SJSA1 (cell line): ENCODE measurements around the gene SLTM. TPM values are rescaled to one million over a fixed set of nuclear protein-coding genes. Genes with fewer than 3 reads are reported as not detected.
"Not testable (repeated sequence)": the region's sequence is repeated elsewhere in the genome, so short reads cannot be mapped to it uniquely, and the experiment has no call there.

Experiments
- DNase-seq, 2 experiments: peaks; one replicate each; pipeline ENCODE4 v3.0.0-alpha.2; 2015 to 2020; ENCODE audit warnings: low spot score in 2 of 2, low read depth in 1 of 2
- H3K27ac ChIP-seq: fragments of 250-450 bp; sonication (Bioruptor Pico); 2 replicates; pipeline ENCODE4 v1.5.1; 2020; ENCODE audit warnings: mild to moderate bottlenecking, moderate library complexity
- H3K27me3 ChIP-seq: fragments of 250-450 bp; sonication (Bioruptor Pico); replicated peaks from 2 replicates; pipeline ENCODE4 v1.5.1; 2020; ENCODE audit warnings: mild to moderate bottlenecking, moderate library complexity
- H3K36me3 ChIP-seq: fragments of 250-450 bp; sonication (Bioruptor Pico); 2 replicates; pipeline ENCODE4 v1.5.1; 2020; ENCODE audit warnings: mild to moderate bottlenecking
- H3K4me1 ChIP-seq: fragments of 250-450 bp; sonication (Bioruptor Pico); replicated peaks from 2 replicates; pipeline ENCODE4 v1.6.1; 2021; ENCODE audit warnings: mild to moderate bottlenecking
- H3K4me3 ChIP-seq: fragments of 250-450 bp; sonication (Bioruptor Pico); 2 replicates; pipeline ENCODE4 v1.5.1; 2020; ENCODE audit warnings: mild to moderate bottlenecking
- H3K9me3 ChIP-seq: fragments of 250-450 bp; sonication (Bioruptor Pico); replicated peaks from 2 replicates; pipeline ENCODE4 v1.5.1; 2020; ENCODE audit warnings: mild to moderate bottlenecking
- total RNA-seq: library from RNA; depleted of rRNA; stranded (reverse); fragments of >200 nt; shearing (Covaris generic); gene quantifications from 2 replicates; pipeline ENCODE4 v1.2.3, GENCODE V29; 2014

SLTM gene
- total RNA-seq, 1 experiment from 2014 or later: 71.9 TPM

DNA sequence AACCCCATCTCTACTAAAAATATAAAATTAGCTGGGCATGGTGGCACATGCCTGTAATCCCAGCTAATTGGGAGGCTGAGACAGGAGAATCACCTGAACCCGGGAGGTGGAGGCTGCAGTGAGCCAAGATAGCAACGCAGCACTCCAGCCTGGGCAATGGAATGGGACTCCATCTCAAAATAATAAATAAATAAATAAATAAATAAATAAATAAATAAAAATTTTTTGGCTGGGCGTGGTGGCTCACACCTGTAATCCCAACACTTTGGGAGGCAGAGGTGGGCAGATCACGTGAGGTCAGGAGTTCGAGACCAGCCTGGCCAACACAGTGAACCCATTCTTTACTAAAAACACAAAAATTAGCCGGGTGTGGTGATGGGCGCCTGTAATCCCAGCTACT, 13.0 kb downstream of the SLTM start:
- not testable (repeated sequence) for H3K27ac ChIP-seq, H3K9me3 ChIP-seq, H3K4me3 ChIP-seq, H3K27me3 ChIP-seq, DNase-seq, H3K4me1 ChIP-seq
- peaks cover 47% of the 10 kb centered on the region for H3K36me3 ChIP-seq

DNA sequence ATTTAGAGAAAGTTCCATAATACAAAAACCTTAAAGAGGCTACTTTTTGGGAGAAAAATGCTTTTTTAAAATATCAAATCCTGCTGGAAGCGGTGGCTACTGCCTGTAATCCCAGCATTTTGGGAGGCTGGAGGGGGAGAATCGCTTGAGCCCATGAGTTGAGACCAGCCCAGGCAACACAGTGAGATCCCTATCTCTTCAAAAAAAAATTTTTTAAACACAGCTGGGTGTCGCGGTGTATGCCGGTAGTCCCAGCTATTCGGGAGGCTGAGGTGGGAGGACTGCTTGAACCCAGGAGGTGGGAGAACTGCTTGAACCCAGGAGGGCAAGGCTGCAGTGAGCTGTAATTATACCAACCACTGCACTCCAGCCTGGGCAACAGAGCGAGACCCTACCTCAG, 14.2 kb downstream of the SLTM start:
- H3K4me3 ChIP-seq: no peak overlapping the region
- peaks cover 53% of the 10 kb centered on the region for H3K36me3 ChIP-seq
- DNase-seq: no peak
- H3K27ac ChIP-seq: no peak overlapping the region
- no peaks in the 10 kb centered on the region for H3K27me3 ChIP-seq
- no peaks in the 10 kb centered on the region for H3K4me1 ChIP-seq
- H3K9me3 ChIP-seq: no peaks in the 10 kb centered on the region

DNA sequence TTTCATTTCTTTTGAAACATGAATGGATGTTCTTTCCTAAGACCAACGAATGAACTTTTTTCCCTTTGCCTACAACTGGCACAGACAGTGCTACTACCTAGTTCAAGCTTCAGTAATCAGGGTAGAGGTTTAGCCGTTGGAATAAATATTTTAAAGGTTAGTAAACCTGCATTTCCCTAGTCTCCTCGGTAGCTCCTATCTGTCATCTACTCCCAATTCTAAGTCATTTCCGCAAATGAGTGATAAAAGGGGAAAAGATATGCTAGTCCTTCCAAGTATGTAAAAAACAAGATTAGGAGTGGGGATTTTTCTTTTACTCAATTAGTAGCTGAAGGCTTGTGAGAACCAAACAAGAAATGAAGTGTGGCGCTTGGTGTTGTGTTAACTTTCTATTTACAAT, 15.2 kb downstream of the SLTM start:
- Histone ChIP-seq H3K36me3 (peaks cover 60% of the 10 kb centered on the region), H3K27me3 (no peaks in the 10 kb centered on the region), H3K9me3 (no peaks in the 10 kb centered on the region), H3K4me1 (no peaks in the 10 kb centered on the region), H3K4me3 (no peak overlapping the region), H3K27ac (no peak overlapping the region)
- DNase-seq: no peak

DNA sequence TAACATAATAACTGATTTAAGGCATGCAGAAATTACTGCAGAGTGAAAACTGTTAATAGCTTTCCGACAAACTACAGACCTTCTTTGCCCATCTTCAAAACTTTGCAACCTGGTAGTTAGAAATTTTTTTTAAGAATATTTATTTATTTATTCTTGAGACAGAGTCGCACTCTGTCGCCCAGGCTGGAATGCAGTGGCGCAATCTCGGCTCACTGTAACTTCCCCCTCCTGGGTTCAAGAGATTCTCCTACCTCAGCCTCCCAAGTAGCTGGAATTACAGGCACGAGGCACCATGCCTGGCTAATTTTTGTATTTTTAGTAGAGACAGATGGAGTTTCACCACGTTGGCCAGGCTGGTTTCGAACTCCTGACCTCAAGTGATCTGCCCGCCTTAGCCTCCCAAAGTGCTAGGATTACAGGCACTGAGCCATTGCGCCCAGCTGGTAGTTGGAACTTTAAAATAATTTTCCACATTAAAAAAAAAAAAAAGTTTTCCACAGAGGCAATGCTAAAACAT, 15.8 kb downstream of the SLTM start:
- not testable (repeated sequence) for H3K27me3 ChIP-seq, H3K4me3 ChIP-seq, DNase-seq, H3K4me1 ChIP-seq, H3K9me3 ChIP-seq, H3K27ac ChIP-seq
- peaks cover 61% of the 10 kb centered on the region for H3K36me3 ChIP-seq

DNA sequence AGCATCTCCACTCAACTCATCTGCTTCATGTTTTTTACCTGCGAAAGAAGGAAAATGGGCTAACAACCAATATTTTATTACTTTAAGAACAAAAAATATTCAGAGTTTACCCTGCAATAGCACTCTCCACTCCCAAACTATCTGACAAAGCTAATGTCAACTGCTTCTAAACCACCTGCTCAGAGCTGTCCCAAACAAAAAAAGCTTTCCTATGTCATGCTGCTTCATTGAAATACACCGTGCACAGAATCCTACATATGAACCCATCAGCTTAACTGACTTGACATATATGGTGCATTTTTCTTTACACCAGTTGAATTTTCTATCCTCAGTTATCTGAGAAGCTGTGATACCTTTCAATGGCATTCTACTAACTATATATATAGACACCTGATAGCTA, 16.5 kb downstream of the SLTM start:
- H3K27me3 ChIP-seq: no peaks in the 10 kb centered on the region
- H3K4me3 ChIP-seq: no peak overlapping the region
- no peak for DNase-seq
- H3K9me3 ChIP-seq: no peaks in the 10 kb centered on the region
- H3K27ac ChIP-seq: no peak overlapping the region
- H3K36me3 ChIP-seq: peaks cover 66% of the 10 kb centered on the region
- no peaks in the 10 kb centered on the region for H3K4me1 ChIP-seq

DNA sequence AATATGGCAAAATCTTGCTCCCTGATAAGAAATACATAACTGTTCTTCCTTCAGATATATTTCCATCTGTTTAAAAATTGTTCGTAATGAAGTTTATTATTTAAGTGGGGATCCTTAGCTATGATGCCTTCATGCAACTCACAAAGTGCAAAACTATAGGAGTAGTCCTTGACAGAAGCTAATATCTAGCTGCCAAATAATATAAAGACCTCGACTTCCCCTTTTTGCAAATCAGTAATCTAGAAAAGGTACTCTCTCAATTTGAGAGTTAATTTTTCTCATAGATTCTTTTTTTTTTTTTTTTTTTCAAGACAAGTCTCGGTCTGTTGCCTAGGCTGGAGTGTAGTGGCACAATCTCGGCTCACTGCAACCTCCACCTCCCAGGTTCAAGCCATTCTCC, 23.0 kb downstream of the SLTM start:
- Histone ChIP-seq H3K4me3 (no peak overlapping the region), H3K9me3 (no peaks in the 10 kb centered on the region), H3K4me1 (no peaks in the 10 kb centered on the region), H3K27me3 (no peaks in the 10 kb centered on the region), H3K36me3 (peaks cover 78% of the 10 kb centered on the region), H3K27ac (no peak overlapping the region)
- no peak for DNase-seq

DNA sequence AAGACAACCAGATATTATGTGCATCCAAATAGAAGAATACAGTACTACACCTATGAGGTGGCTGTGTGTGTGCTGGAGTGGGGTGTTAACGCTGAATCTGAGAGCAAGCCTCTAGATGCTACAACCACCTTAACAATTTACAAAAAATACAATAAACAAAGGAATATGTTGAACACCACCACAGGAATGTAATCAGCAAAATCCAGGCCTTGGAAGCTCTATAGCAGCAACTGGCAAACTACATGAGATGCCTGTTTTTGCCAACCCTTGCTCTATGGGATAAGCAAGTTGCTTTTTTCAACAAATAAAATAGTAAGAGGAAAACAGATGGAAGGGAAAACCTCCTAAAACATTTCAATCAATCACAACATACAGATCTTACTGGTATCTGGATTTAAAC, 23.9 kb downstream of the SLTM start:
- H3K9me3 ChIP-seq: no peaks in the 10 kb centered on the region
- DNase-seq: peak in 1 of 2 experiments; percentile 12
- H3K36me3 ChIP-seq: peaks cover 75% of the 10 kb centered on the region
- no peaks in the 10 kb centered on the region for H3K27me3 ChIP-seq
- H3K4me1 ChIP-seq: no peaks in the 10 kb centered on the region
- no peak overlapping the region for H3K27ac ChIP-seq
- no peak overlapping the region for H3K4me3 ChIP-seq

DNA sequence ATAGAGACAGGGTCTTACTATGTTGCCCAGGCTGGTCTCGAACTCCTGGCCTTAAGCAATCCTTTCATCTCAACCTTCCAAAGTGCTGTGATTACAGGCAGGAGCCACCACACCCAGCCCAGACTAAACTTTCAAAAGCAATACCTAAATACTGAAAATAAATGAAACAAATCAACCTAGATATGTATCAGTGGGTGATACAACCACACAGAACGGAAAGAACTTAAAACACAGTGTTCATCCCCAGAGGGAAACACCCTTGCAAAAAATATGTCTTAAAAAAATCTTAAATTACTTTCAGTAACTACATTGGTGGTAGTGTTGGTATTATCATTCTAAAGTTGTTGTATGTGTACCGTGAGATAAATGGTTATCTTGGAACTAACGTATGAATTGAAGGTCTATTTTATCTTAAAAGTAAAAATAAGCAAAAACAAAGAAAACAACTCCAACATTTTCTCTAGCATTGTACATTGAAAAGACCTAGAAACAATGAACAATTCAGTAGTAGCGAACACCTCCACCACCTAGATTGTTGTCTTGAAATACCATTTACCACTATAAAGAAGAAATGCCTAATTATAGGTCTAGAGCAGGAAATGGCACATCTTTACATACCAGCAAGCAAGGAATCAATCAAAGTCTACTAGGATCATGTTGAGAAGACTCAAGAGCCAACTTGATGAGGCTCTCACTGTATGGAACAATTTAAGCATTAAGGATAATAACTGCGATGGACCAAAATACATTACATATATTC, 24.7 kb downstream of the SLTM start:
- Histone ChIP-seq H3K27me3 (no peaks in the 10 kb centered on the region), H3K4me1 (no peaks in the 10 kb centered on the region), H3K36me3 (peaks cover 71% of the 10 kb centered on the region), H3K9me3 (no peaks in the 10 kb centered on the region), H3K4me3 (no peak overlapping the region), H3K27ac (no peak overlapping the region)
- no peak for DNase-seq

DNA sequence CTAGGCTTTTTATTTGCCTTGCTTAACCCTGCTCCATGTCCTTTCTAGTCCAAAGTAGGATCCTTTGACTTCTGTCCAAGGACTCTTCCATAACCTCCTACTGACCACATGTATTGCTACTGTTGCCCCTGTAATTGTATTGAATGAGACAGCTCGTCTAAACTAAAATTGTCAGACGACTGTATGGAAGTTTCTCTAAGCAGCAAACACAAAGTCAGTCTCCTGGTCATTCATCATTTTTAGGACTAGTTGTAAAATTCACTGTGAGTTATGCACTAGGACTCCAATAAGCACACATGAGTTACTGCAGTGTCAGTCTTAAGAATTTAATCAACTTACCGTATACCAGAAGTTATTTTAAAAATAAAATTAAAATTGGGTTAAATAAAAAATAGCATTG, 32.8 kb downstream of the SLTM start:
- Histone ChIP-seq H3K9me3 (no peaks in the 10 kb centered on the region), H3K36me3 (peaks cover 65% of the 10 kb centered on the region), H3K27me3 (no peaks in the 10 kb centered on the region), H3K27ac (no peak overlapping the region), H3K4me1 (no peaks in the 10 kb centered on the region), H3K4me3 (no peak overlapping the region)
- no peak for DNase-seq

DNA sequence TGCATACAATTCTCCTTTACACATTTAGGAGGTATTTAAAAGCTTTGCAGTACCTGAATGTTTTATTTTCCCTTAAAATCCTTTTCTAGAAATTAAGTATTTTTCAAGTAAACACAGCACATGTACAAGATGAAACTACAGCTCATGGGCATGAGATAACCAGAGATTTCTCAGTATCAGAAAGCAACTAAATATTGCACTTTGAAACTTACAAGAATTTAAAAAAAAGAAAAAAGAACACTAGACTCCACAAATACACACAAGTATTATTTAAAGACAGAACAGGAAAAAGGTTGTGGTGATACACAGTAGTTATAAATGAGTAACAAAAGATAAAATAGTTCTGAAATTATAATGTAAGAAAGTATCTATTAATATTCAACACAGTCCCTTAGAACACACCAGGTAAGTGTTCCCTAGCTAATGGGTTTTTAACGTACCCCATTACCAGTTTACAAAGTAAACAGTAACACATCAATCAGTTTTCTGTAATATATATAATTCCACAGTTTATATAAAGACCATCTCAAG, 35.3 kb downstream of the SLTM start:
- H3K9me3 ChIP-seq: no peaks in the 10 kb centered on the region
- peaks cover 78% of the 10 kb centered on the region for H3K36me3 ChIP-seq
- H3K27me3 ChIP-seq: no peaks in the 10 kb centered on the region
- no peak for DNase-seq
- H3K4me3 ChIP-seq: no peak overlapping the region
- no peak overlapping the region for H3K27ac ChIP-seq
- H3K4me1 ChIP-seq: no peaks in the 10 kb centered on the region

DNA sequence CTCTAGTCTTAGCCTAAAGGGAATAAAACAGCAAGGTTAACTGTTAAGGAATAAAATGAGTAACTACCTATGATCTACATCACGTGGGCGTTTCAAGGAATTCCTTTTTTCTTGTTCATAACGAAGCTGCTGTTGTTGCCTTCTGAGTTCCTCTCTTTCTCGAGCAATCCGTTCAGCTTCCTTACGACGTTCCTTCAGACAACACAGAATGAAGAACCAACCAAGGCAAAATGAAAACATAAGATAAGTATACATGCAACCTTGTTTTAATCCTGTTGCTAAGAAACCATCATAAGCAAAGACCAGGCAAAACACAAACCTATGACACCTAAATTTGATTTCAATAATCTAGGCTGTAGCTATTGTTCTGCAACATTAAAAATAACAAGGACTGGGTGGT, 44.1 kb downstream of the SLTM start:
- no peaks in the 10 kb centered on the region for H3K4me1 ChIP-seq
- H3K36me3 ChIP-seq: peaks cover 99% of the 10 kb centered on the region
- H3K4me3 ChIP-seq: no peak overlapping the region
- no peaks in the 10 kb centered on the region for H3K27me3 ChIP-seq
- DNase-seq: no peak
- no peak overlapping the region for H3K27ac ChIP-seq
- no peaks in the 10 kb centered on the region for H3K9me3 ChIP-seq

DNA sequence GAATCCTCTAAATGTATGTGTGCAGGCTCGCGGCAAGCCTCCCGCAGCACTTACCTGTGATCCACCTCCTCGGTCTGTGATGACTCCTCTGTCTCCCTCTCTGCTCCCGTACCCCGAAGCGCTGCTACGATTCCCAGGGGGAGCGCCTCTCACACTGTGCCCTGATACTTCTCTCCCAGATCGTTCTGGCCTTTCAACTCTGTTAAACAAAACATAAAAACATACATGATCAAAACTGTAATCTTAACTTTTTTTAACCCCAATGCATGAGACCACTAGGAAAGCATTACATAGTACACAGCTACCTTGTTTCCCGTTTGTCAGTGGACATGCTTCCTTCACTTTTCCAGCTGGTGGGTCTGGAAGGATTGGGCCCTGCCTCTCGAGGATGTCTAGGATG, 46.6 kb downstream of the SLTM start:
- Histone ChIP-seq H3K4me1 (no peaks in the 10 kb centered on the region), H3K27ac (no peak overlapping the region), H3K4me3 (no peak overlapping the region), H3K27me3 (no peaks in the 10 kb centered on the region), H3K36me3 (peaks cover 99% of the 10 kb centered on the region), H3K9me3 (no peaks in the 10 kb centered on the region)
- no peak for DNase-seq

DNA sequence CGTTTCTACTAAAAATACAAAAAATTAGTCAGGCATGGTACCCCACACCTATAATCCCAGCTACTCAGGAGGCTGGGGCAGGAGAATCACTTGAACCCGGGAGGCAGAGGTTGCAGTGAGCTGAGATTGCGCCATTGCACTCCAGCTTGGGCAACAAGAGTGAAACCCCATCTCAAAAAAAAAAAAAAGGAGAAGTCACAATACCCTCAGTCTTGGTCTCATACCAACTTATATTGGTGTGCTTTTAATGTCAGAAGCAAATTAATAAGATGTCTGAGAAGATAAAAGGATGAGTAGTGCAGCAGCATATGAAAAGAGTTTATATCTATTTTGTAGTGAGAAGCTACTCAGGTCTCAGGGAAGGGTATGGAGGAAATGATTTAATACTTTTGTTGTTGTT, 49.6 kb downstream of the SLTM start:
- H3K36me3 ChIP-seq: peaks cover 100% of the 10 kb centered on the region
- DNase-seq, H3K27me3 ChIP-seq, H3K4me1 ChIP-seq, H3K9me3 ChIP-seq, H3K4me3 ChIP-seq, H3K27ac ChIP-seq: not testable (repeated sequence)

DNA sequence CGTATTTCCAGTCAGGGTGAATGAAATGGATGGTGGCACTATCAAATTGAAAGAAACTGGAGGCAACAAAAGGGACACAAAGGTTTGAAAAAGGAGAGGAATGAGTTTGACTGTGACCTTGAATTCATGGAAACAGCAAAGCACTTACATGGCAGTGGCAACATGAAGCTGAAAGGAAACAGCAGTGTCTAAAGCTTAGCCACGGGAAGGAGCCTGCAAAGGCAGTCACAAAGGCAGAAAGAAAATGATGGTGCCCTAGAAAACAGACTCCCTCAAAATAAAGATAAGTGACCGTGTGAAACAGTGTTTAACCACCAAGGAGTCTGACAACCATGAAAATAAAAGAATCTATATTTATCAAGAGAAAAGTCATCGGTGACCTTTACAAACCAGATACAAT, 51.2 kb downstream of the SLTM start:
- H3K36me3 ChIP-seq: peaks cover 100% of the 10 kb centered on the region
- H3K27me3 ChIP-seq: no peaks in the 10 kb centered on the region
- H3K4me1 ChIP-seq: no peaks in the 10 kb centered on the region
- H3K27ac ChIP-seq: no peak overlapping the region
- no peak for DNase-seq
- H3K4me3 ChIP-seq: no peak overlapping the region
- no peaks in the 10 kb centered on the region for H3K9me3 ChIP-seq

DNA sequence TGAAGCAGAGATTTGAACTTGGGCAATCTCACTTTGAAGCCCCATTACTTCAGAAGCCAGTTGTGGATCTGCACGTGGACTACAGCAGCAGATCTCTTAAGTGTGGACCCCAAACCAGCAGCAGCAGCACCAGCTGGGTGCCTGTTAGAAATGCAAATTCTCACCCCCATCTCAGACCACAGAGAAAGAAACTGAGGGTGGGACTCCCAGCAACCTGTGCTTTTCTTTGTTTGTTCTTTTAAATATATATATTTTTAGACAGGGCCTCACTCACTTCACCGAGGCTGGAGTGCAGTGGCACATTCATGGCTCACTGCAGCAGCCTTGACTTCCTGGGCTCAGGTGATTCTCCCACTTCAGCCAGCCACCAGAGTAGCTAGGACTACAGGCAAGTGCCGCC, 53.2 kb downstream of the SLTM start:
- Histone ChIP-seq H3K4me3 (no peak overlapping the region), H3K36me3 (peaks cover 93% of the 10 kb centered on the region), H3K4me1 (no peaks in the 10 kb centered on the region), H3K9me3 (no peaks in the 10 kb centered on the region), H3K27me3 (no peaks in the 10 kb centered on the region), H3K27ac (no peak overlapping the region)
- DNase-seq: no peak
